Liver (tissue), 9 donors: ENCODE results near the gene CNR1. TPM values are rescaled to one million over a fixed set of nuclear protein-coding genes. Genes with fewer than 3 reads are reported as not detected.

Experiments used
- DNase-seq: peaks from one replicate; pipeline ENCODE4 v3.0.0-alpha.2; 2017; ENCODE audit warnings: low spot score
- H3K27ac ChIP-seq, 2 donors: one replicate each; pipeline ENCODE4 v1.7.0; 2013; ENCODE audit warnings: inconsistent platforms in 2 of 2, low read length in 2 of 2, control low read depth in 1 of 2, low read depth in 1 of 2, mild to moderate bottlenecking in 1 of 2
- H3K27me3 ChIP-seq, 4 donors: one replicate each; pipeline versions ENCODE4 v1.6.1 to v1.7.0; 2013; ENCODE audit warnings: low read length in 3 of 4, inconsistent platforms in 1 of 4, mild to moderate bottlenecking in 1 of 4, moderate library complexity in 1 of 4; ENCODE audit not compliant: control insufficient read depth in 4 of 4, insufficient read depth in 4 of 4
- H3K36me3 ChIP-seq, 4 donors: one replicate each; pipeline versions ENCODE4 v1.6.1 to v1.7.0; 2013; ENCODE audit warnings: low read length in 3 of 4, mild to moderate bottlenecking in 3 of 4, low read depth in 1 of 4, moderate library complexity in 1 of 4; ENCODE audit not compliant: control insufficient read depth in 4 of 4, insufficient read depth in 3 of 4
- H3K4me1 ChIP-seq, 4 donors: one replicate each; pipeline versions ENCODE4 v1.6.1 to v1.7.0; 2013; ENCODE audit warnings: low read length in 3 of 4, mild to moderate bottlenecking in 3 of 4, moderate library complexity in 1 of 4; ENCODE audit not compliant: control insufficient read depth in 4 of 4, insufficient read depth in 4 of 4
- H3K4me3 ChIP-seq, 3 donors: one replicate each; pipeline versions ENCODE4 v1.6.1 to v1.7.0; 2013; ENCODE audit warnings: low read length in 3 of 3, control low read depth in 1 of 3, low read depth in 1 of 3, mild to moderate bottlenecking in 1 of 3
- H3K9ac ChIP-seq, 2 donors: one replicate each; pipeline ENCODE4 v1.7.0; 2013; ENCODE audit warnings: low read length in 2 of 2, mild to moderate bottlenecking in 2 of 2, moderate library complexity in 2 of 2, control low read depth in 1 of 2, low read depth in 1 of 2
- H3K9me3 ChIP-seq, 4 donors: one replicate each; pipeline versions ENCODE4 v1.6.1 to v1.7.0; 2013; ENCODE audit warnings: low read length in 3 of 4; ENCODE audit not compliant: control insufficient read depth in 4 of 4
- EGR1 ChIP-seq, 2 donors: IDR thresholded peaks; 2 replicates each; pipeline ENCODE4 v1.6.1; 2016 to 2018; ENCODE audit warnings: antibody characterized with exemption in 2 of 2, low read depth in 2 of 2
- FOXA2 ChIP-seq: IDR thresholded peaks from 2 replicates; pipeline ENCODE4 v1.6.1; 2016; ENCODE audit warnings: antibody characterized with exemption
- HNF4A ChIP-seq, 2 donors: conservative IDR thresholded peaks; 2 replicates each; pipeline ENCODE4 v1.6.1; 2016; ENCODE audit warnings: antibody characterized with exemption in 2 of 2, mild to moderate bottlenecking in 2 of 2
- HNF4G ChIP-seq: IDR thresholded peaks from 2 replicates; pipeline ENCODE4 v1.6.1; 2016; ENCODE audit warnings: antibody characterized with exemption
- JUND ChIP-seq, 2 donors: IDR thresholded peaks; 2 replicates each; pipeline ENCODE4 v1.6.1; 2016; ENCODE audit warnings: antibody characterized with exemption in 2 of 2
- RAD21 ChIP-seq, 2 donors: IDR thresholded peaks; 2 replicates each; pipeline ENCODE4 v1.6.1; 2016; ENCODE audit warnings: antibody characterized with exemption in 2 of 2, mild to moderate bottlenecking in 2 of 2
- RXRA ChIP-seq, 2 donors: IDR thresholded peaks; 2 replicates each; pipeline ENCODE4 v1.6.1; 2017 to 2018; ENCODE audit warnings: antibody characterized with exemption in 2 of 2, mild to moderate bottlenecking in 1 of 2
- SP1 ChIP-seq: IDR thresholded peaks from 2 replicates; pipeline ENCODE4 v1.6.1; 2018; ENCODE audit warnings: antibody characterized with exemption, mild to moderate bottlenecking
- TAF1 ChIP-seq: conservative IDR thresholded peaks from 2 replicates; pipeline ENCODE4 v1.6.1; 2016; ENCODE audit warnings: antibody characterized with exemption, mild to moderate bottlenecking
- YY1 ChIP-seq: IDR thresholded peaks from 2 replicates; pipeline ENCODE4 v1.6.1; 2016; ENCODE audit warnings: antibody characterized with exemption, mild to moderate bottlenecking
- WGBS: extraction: QIAGEN DNeasy Blood & Tissue Kit; methylation state at CpG from one replicate; pipeline ENCODE4 v1.1.7; 2013; 5-methylcytosine and 5-hydroxymethylcytosine counted together
- polyA plus RNA-seq, 2 donors: library from polyadenylated mRNA; stranded (reverse) in 1 of 2; unstranded in 1 of 2; fragments of 200-250 nt in 1 of 2; fragments of >200 nt in 1 of 2; fragmentation: Nextera tagmentation in 1 of 2; extraction: Ambion mirVana in 1 of 2; gene quantifications; one replicate each; pipeline versions ENCODE4 v1.2.1 to v1.2.3, GENCODE V29; 2013 to 2015
- total RNA-seq, 2 donors: library from RNA; depleted of rRNA; stranded (reverse); fragments of >200 nt; gene quantifications; one replicate each; pipeline ENCODE4 v1.2.3, GENCODE V29; 2014
- TF ChIP-seq, protein P1 (sequence below): IDR thresholded peaks from 2 replicates; pipeline ENCODE4 v1.6.1; 2016; ENCODE audit warnings: antibody characterized with exemption
- TF ChIP-seq, protein P2 (sequence below): IDR thresholded peaks from 2 replicates; pipeline ENCODE4 v1.6.1; 2016; ENCODE audit warnings: antibody characterized with exemption, mild to moderate bottlenecking
- TF ChIP-seq, protein P3 (sequence below): IDR thresholded peaks from 2 replicates; pipeline ENCODE4 v1.6.1; 2016; ENCODE audit warnings: antibody characterized with exemption
- donor health status: healthy.
- donor health status: healthy.
- donor health status: healthy.
- donor health status: healthy.
- donor health status: healthy.

CNR1 gene
- total and polyA plus RNA-seq, 4 donors, result 0.04 to 0.67 (median 0.13) TPM

DNA sequence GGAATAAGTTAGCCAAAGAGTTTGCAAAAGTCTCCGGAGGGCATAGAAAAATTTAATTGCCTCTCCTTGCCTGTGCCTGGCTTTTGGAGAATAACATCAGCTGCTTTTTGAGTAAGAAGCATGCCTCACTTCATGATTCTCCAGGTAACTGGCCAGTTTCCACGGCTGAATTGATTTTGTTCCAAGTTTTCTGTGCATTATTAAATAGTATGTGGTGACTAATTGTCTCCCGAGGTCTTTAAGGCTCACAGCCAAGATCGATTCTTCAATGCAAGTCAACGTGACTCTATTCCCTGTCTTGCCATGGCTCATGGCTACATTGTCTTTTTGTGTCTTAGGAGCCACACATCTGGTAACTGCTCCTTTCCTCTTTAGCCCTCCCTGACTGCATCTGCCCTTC lies 54.2 kb downstream of the CNR1 start:
- no peak overlapping the region for H3K4me3 ChIP-seq
- WGBS, result 76% methylated on average over 5 of the region's 5 CpGs
- no peak overlapping the region for H3K9ac ChIP-seq
- no peak overlapping the region for H3K27ac ChIP-seq
- no peaks in the 10 kb centered on the region for H3K36me3 ChIP-seq
- H3K27me3 ChIP-seq, result no peaks in the 10 kb centered on the region
- no peak for TF ChIP-seq EGR1 (IDR thresholded peaks at IDR 0.05; ENCODE audit: low read depth in 2 of 2)
- TF ChIP-seq JUND (IDR thresholded peaks at IDR 0.05), result no peak
- TF ChIP-seq, protein P1, sequence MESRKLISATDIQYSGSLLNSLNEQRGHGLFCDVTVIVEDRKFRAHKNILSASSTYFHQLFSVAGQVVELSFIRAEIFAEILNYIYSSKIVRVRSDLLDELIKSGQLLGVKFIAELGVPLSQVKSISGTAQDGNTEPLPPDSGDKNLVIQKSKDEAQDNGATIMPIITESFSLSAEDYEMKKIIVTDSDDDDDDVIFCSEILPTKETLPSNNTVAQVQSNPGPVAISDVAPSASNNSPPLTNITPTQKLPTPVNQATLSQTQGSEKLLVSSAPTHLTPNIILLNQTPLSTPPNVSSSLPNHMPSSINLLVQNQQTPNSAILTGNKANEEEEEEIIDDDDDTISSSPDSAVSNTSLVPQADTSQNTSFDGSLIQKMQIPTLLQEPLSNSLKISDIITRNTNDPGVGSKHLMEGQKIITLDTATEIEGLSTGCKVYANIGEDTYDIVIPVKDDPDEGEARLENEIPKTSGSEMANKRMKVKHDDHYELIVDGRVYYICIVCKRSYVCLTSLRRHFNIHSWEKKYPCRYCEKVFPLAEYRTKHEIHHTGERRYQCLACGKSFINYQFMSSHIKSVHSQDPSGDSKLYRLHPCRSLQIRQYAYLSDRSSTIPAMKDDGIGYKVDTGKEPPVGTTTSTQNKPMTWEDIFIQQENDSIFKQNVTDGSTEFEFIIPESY, result no peak
- TF ChIP-seq YY1, result no peak
- TF ChIP-seq TAF1, result no peak
- TF ChIP-seq HNF4G, result no peak
- no peak for TF ChIP-seq SP1
- no peak for TF ChIP-seq RAD21 (IDR thresholded peaks at IDR 0.05)
- no peak for TF ChIP-seq FOXA2
- no peak for TF ChIP-seq RXRA (IDR thresholded peaks at IDR 0.05)
- no peak for DNase-seq
- no peaks in the 10 kb centered on the region for H3K4me1 ChIP-seq
- no peaks in the 10 kb centered on the region for H3K9me3 ChIP-seq

DNA sequence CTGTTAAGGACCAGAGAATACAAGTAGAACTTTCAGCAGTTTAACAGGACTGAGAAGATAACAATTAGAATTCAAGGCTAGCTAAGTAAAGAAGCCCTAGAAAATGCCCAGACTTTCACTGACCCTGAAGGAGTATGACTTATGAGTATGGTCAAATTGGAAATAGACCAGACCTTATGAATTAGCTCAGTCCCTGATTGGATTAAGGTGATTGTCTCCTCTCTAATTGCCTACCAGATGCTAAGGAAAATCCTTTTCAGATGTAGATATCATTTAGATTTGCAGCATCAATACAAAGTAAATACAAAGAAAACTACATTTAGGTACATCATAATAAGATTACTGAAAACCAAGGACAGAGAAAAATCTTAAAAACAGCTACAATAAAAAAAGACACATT lies 58.9 kb downstream of the CNR1 start:
- no peaks in the 10 kb centered on the region for H3K36me3 ChIP-seq
- no peak overlapping the region for H3K9ac ChIP-seq
- H3K9me3 ChIP-seq, result peaks cover 0 to 4% (median 0%) of the 10 kb centered on the region in 4 donors
- TF ChIP-seq, protein P2, sequence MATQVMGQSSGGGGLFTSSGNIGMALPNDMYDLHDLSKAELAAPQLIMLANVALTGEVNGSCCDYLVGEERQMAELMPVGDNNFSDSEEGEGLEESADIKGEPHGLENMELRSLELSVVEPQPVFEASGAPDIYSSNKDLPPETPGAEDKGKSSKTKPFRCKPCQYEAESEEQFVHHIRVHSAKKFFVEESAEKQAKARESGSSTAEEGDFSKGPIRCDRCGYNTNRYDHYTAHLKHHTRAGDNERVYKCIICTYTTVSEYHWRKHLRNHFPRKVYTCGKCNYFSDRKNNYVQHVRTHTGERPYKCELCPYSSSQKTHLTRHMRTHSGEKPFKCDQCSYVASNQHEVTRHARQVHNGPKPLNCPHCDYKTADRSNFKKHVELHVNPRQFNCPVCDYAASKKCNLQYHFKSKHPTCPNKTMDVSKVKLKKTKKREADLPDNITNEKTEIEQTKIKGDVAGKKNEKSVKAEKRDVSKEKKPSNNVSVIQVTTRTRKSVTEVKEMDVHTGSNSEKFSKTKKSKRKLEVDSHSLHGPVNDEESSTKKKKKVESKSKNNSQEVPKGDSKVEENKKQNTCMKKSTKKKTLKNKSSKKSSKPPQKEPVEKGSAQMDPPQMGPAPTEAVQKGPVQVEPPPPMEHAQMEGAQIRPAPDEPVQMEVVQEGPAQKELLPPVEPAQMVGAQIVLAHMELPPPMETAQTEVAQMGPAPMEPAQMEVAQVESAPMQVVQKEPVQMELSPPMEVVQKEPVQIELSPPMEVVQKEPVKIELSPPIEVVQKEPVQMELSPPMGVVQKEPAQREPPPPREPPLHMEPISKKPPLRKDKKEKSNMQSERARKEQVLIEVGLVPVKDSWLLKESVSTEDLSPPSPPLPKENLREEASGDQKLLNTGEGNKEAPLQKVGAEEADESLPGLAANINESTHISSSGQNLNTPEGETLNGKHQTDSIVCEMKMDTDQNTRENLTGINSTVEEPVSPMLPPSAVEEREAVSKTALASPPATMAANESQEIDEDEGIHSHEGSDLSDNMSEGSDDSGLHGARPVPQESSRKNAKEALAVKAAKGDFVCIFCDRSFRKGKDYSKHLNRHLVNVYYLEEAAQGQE, result no peak
- TF ChIP-seq HNF4G (no peak), HNF4A (conservative IDR thresholded peaks at IDR 0.05) (no peak), YY1 (no peak), SP1 (no peak)
- TF ChIP-seq, protein P3, sequence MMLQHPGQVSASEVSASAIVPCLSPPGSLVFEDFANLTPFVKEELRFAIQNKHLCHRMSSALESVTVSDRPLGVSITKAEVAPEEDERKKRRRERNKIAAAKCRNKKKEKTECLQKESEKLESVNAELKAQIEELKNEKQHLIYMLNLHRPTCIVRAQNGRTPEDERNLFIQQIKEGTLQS, result no peak
- H3K4me3 ChIP-seq, result no peak overlapping the region
- no peak for DNase-seq
- H3K27me3 ChIP-seq, result peaks cover 0 to 3% (median 0%) of the 10 kb centered on the region in 4 donors
- H3K4me1 ChIP-seq, result no peaks in the 10 kb centered on the region
- no peak overlapping the region for H3K27ac ChIP-seq

DNA sequence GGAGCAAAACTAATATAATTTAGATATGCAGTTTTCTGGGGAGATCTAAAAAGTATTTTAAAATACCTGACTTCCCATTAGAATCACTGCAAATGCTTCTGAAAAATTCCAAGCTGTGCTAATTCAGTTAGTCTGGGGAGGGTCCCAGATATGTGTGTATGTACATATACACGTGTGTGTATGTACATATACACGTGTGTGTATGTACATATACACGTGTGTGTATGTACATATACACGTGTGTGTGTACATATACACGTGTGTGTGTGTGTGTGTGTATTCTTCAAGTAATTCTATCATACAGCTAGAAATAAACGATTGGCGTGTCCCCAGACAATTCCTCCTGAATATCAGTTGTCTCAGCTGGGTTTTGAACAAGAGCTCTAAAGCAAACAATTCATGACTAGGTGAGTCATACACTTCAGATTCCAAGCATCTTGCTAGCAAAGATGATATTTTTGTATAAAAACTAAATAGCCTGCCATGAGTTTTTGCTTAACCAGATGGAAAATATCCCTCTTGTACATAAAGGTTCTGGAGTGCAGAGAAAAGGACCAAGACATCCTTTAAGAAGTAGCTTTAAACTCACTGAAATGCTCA lies 60.3 kb downstream of the CNR1 start:
- H3K9ac ChIP-seq, result no peak overlapping the region
- no peak overlapping the region for H3K4me3 ChIP-seq
- H3K36me3 ChIP-seq, result no peaks in the 10 kb centered on the region
- H3K9me3 ChIP-seq, result peaks cover 0 to 4% (median 0%) of the 10 kb centered on the region in 4 donors
- H3K4me1 ChIP-seq, result no peaks in the 10 kb centered on the region
- DNase-seq, result no peak
- TF ChIP-seq RXRA (IDR thresholded peaks at IDR 0.05), result no peak
- TF ChIP-seq, protein P2, result no peak
- no peak overlapping the region for H3K27ac ChIP-seq
- H3K27me3 ChIP-seq, result peaks cover 0 to 3% (median 0%) of the 10 kb centered on the region in 4 donors
- 71% methylated on average over 7 of the region's 7 CpGs for WGBS
